K562 (cell line): ENCODE results near the gene SLC8A2. TPM values are rescaled to one million over a fixed set of nuclear protein-coding genes. Genes with fewer than 3 reads are reported as not detected.

Experiments
- ATAC-seq: fragments of 200-7000 bp; cut with Tn5 transposase; 3 replicates; pipeline ENCODE4 v1.9.1; 2020; ENCODE audit warnings: moderate library complexity
- BruUV-seq: library from RNA; stranded (reverse); fragments of 400-500 nt; replicated peaks from 2 replicates; lab custom pipeline; 2021; lab: Mats Ljungman, UMichigan
- CTCF ChIA-PET: fragments of 300-600 bp; formaldehyde crosslinking; extraction: SDS; loops from one replicate; lab custom pipeline; 2021; ENCODE audit warnings: low intra/inter-chr PET ratio; lab: Yijun Ruan, JAX
- POLR2A ChIA-PET: fragments of 300-600, 350-650 bp; sonication (Branson Sonifier 250); formaldehyde crosslinking; extraction: SDS; loops from one replicate; lab custom pipeline; 2021; ENCODE audit warnings: antibody characterized with exemption, inconsistent platforms; lab: Yijun Ruan, JAX
- DNase-seq, 4 experiments: peaks; one replicate each; pipeline versions ENCODE4 v3.0.0 to v3.0.0-alpha.2; 2011 to 2018; ENCODE audit warnings: low spot score in 3 of 4, mixed read lengths in 3 of 4; ENCODE audit errors: extremely low read depth in 1 of 4
- FAIRE-seq: peaks from 2 replicates; lab custom pipeline; 2011; peaks lifted over from hg19 to GRCh38; lab: Jason Lieb, UNC
- H2AFZ ChIP-seq: 2 replicates; pipeline ENCODE4 v1.6.0; 2011; ENCODE audit warnings: low read depth, low read length, control low read depth, inconsistent platforms
- H3K27ac ChIP-seq: fragments of 200-600 bp; 3 replicates; pipeline ENCODE4 v1.8.0; 2011; ENCODE audit warnings: low read depth, mild to moderate bottlenecking, control low read depth, inconsistent platforms, low read length, moderate library complexity, mixed read lengths; ENCODE audit errors: extremely low read depth
- H3K27me3 ChIP-seq, 2 experiments: fragments of 300-600 bp in 1 of 2; 2 replicates in 1 of 2; 3 replicates in 1 of 2; pipeline versions ENCODE4 v1.6.0 to v1.8.0; 2011; ENCODE audit warnings: inconsistent platforms in 2 of 2, low read length in 2 of 2, mild to moderate bottlenecking in 1 of 2, mixed read lengths in 1 of 2, moderate library complexity in 1 of 2; ENCODE audit not compliant: control insufficient read depth in 2 of 2, insufficient read depth in 2 of 2
- H3K36me3 ChIP-seq: fragments of 300-600 bp; 3 replicates; pipeline ENCODE4 v1.8.0; 2011; ENCODE audit warnings: mild to moderate bottlenecking, low read length, inconsistent platforms; ENCODE audit not compliant: control insufficient read depth, insufficient read depth
- H3K4me1 ChIP-seq, 2 experiments: fragments of 200-600 bp in 1 of 2; replicated peaks in 1 of 2; 2 replicates in 1 of 2; 3 replicates in 1 of 2; pipeline versions ENCODE4 v1.5.1 to v1.8.0; 2011; ENCODE audit warnings: inconsistent platforms in 2 of 2, low read length in 2 of 2, mild to moderate bottlenecking in 1 of 2, mixed read lengths in 1 of 2, moderate library complexity in 1 of 2; ENCODE audit not compliant: control insufficient read depth in 2 of 2, insufficient read depth in 2 of 2
- H3K4me2 ChIP-seq: 2 replicates; pipeline ENCODE4 v1.6.1; 2011; ENCODE audit warnings: low read length, control low read depth, inconsistent platforms, mixed read lengths; ENCODE audit not compliant: insufficient read depth
- H3K4me3 ChIP-seq: fragments of 200-600 bp; sonication (generic), shearing (Covaris generic); 2 replicates; pipeline ENCODE4 v1.5.1; 2016; ENCODE audit warnings: control low read depth, inconsistent platforms
- H3K79me2 ChIP-seq: fragments of 200-600 bp; 3 replicates; pipeline ENCODE4 v1.8.0; 2011; ENCODE audit warnings: low read length, inconsistent platforms; ENCODE audit not compliant: control insufficient read depth, insufficient read depth
- H3K9ac ChIP-seq, 2 experiments: 2 replicates each; pipeline versions ENCODE4 v1.6.0 to v1.6.1; 2011; ENCODE audit warnings: low read depth in 2 of 2, low read length in 2 of 2, control low read depth in 1 of 2, inconsistent platforms in 1 of 2, mild to moderate bottlenecking in 1 of 2, mixed read lengths in 1 of 2; ENCODE audit not compliant: insufficient read depth in 1 of 2
- H3K9me1 ChIP-seq: one replicate; pipeline ENCODE4 v1.6.0; 2011; ENCODE audit warnings: inconsistent platforms, mild to moderate bottlenecking, low read length, moderate library complexity; ENCODE audit not compliant: control insufficient read depth, insufficient read depth
- H3K9me3 ChIP-seq: replicated peaks from 2 replicates; pipeline ENCODE4 v1.5.1; 2011; ENCODE audit warnings: low read depth, low read length, inconsistent platforms; ENCODE audit not compliant: control insufficient read depth, insufficient read depth
- H4K20me1 ChIP-seq: replicated peaks from 2 replicates; pipeline ENCODE4 v1.6.1; 2011; ENCODE audit warnings: low read length, inconsistent platforms, mixed read lengths; ENCODE audit not compliant: control insufficient read depth, insufficient read depth
- CBX5 ChIP-seq: IDR thresholded peaks from 2 replicates; pipeline ENCODE4 v1.6.1; 2014; ENCODE audit warnings: low read depth, borderline replicate concordance
- CC2D1A ChIP-seq: fragments of 450-650 bp; IDR thresholded peaks from 2 replicates; pipeline ENCODE4 v1.6.1; 2017; ENCODE audit warnings: mild to moderate bottlenecking
- DPF2 ChIP-seq: fragments of 450-650 bp; IDR thresholded peaks from 2 replicates; pipeline ENCODE4 v1.6.1; 2016
- KDM4B ChIP-seq, 2 experiments: fragments of 450-650 bp in 1 of 2; sonication (generic) in 1 of 2; IDR thresholded peaks; 2 replicates each; pipeline ENCODE4 v1.6.1; 2016 to 2017; ENCODE audit warnings: borderline replicate concordance in 2 of 2, antibody characterized with exemption in 1 of 2, low read depth in 1 of 2, mild to moderate bottlenecking in 1 of 2
- KLF1 ChIP-seq: fragments of 450-650 bp; IDR thresholded peaks from 2 replicates; pipeline ENCODE4 v1.6.1; 2016; ENCODE audit warnings: missing genetic modification characterization, missing compliant biosample characterization
- MED1 ChIP-seq: sonication (generic); formaldehyde crosslinking; IDR thresholded peaks from 2 replicates; pipeline ENCODE4 v1.8.1; 2023; ENCODE audit warnings: missing genetic modification reagents, borderline replicate concordance
- SMARCC2 ChIP-seq: fragments of 450-650 bp; IDR thresholded peaks from 2 replicates; pipeline ENCODE4 v1.6.1; 2017; ENCODE audit warnings: antibody characterized with exemption, moderate library complexity, mild to moderate bottlenecking, low read depth
- SRSF1 ChIP-seq: fragments of 200-400 bp; formaldehyde crosslinking; IDR thresholded peaks from 2 replicates; pipeline ENCODE4 v1.6.1; 2017; ENCODE audit warnings: mild to moderate bottlenecking, low read depth, low read length, moderate library complexity
- ZNF263 ChIP-seq: sonication (generic); formaldehyde crosslinking; IDR thresholded peaks from 2 replicates; pipeline ENCODE4 v1.8.0; 2022; ENCODE audit warnings: mild to moderate bottlenecking, missing genetic modification reagents, borderline replicate concordance
- ZNF436 ChIP-seq: fragments of 250-450, 450-650 bp; sonication (Bioruptor Pico); formaldehyde crosslinking; IDR thresholded peaks from 2 replicates; pipeline ENCODE4 v1.7.0; 2020; ENCODE audit warnings: mild to moderate bottlenecking
- ZNF512 ChIP-seq: IDR thresholded peaks from 2 replicates; pipeline ENCODE4 v1.6.1; 2016; ENCODE audit warnings: missing genetic modification characterization, missing compliant biosample characterization
- ZNF778 ChIP-seq: fragments of 450-650 bp; formaldehyde crosslinking; IDR thresholded peaks from 2 replicates; pipeline ENCODE4 v1.4.0; 2020; ENCODE audit warnings: mild to moderate bottlenecking, moderate library complexity
- WGBS: fragments of 100-300 bp; shearing (Covaris generic); methylation state at CpG from one replicate; pipeline ENCODE4 v1.1.6; 2016; ENCODE audit warnings: low coverage, mixed read lengths; ENCODE audit not compliant: insufficient coverage; ENCODE audit errors: missing lambda C conversion rate; 5-methylcytosine and 5-hydroxymethylcytosine counted together
- in situ Hi-C: fragments of 300-500 bp; cut with MboI; formaldehyde crosslinking; loops from 4 replicates; pipeline ENCODE4 v1.15.0; 2018; ENCODE audit warnings: inconsistent platforms, mixed read lengths
- intact Hi-C: fragments of 100-400 bp; cut with micrococcal nuclease; formaldehyde crosslinking; loops from 2 replicates; pipeline ENCODE4 v1.14.2; 2022
- polyA plus RNA-seq, 8 experiments: library from polyadenylated mRNA; depleted of rRNA in 4 of 8; stranded (reverse) in 5 of 8; unstranded in 3 of 8; fragments of >200 nt; fragmentation: Nextera tagmentation in 2 of 8; fragmentation: Illumina TruSeq in 1 of 8; extraction: Ambion mirVana in 2 of 8; extraction: Trizol in 1 of 8; gene quantifications; 2 replicates each; pipeline versions ENCODE4 v1.2.1 to v1.2.3, GENCODE V29; 2011 to 2014; ENCODE audit warnings: inconsistent platforms in 1 of 8, missing spikeins in 1 of 8
- total RNA-seq, 7 experiments: library from RNA; depleted of rRNA in 6 of 7; stranded (reverse); fragments of >200 nt in 6 of 7; fragmentation: Illumina TruSeq in 2 of 7; extraction: Trizol in 2 of 7; gene quantifications; 2 replicates each; pipeline versions ENCODE4 v1.2.1 to v1.2.3, GENCODE V29; 2011 to 2021; ENCODE audit warnings: low replicate concordance in 1 of 7

SLC8A2 gene
- total and polyA plus RNA-seq, 9 of the 15 experiments (the other 6 are each of a cell fraction or from before 2014, with no cell fraction given) = 0.07 to 0.66 (median 0.24) TPM; not detected in 3

GRCh38 chr19:47422417-47423163, 49.1 kb downstream of the SLC8A2 start:
- 0% methylated on average over 1 of the region's 1 CpG for WGBS
- no peaks in the 10 kb centered on the region for H3K9me1 ChIP-seq
- intact Hi-C loops (no loop called here), in situ Hi-C loops (no loop called here)
- no peak overlapping the region; the same call in 1 of the 2 replicates for H3K4me2 ChIP-seq
- H3K27me3 ChIP-seq = peaks cover 41 to 48% of the 10 kb centered on the region in 2 experiments; a peak in 4 of 5 replicates
- CTCF ChIA-PET = no interaction called here
- 0 out of 2 replicates have a peak, but pooled peaks cover 6% of the 10 kb centered on the region for H4K20me1 ChIP-seq
- no TSS peak for BruUV-seq
- POLR2A ChIA-PET = no interaction called here
- H3K4me3 ChIP-seq = no peak overlapping the region
- no peaks in the 10 kb centered on the region; the same call in 1 of the 2 replicates for H3K9me3 ChIP-seq
- H3K36me3 ChIP-seq = no peaks in the 10 kb centered on the region
- DNase-seq = no peak
- TF ChIP-seq MED1 (CRISPR knock-in tag) = no peak
- TF ChIP-seq SMARCC2 = no peak
- no peak for TF ChIP-seq ZNF436 (CRISPR knock-in tag)
- TF ChIP-seq CBX5 = no peak
- TF ChIP-seq ZNF512 (tag) = peak; percentile 66
- TF ChIP-seq KDM4B (IDR thresholded peaks at IDR 0.05; ENCODE audit: borderline replicate concordance in 2 of 2, low read depth in 1 of 2) = no peak
- TF ChIP-seq ZNF263 (CRISPR knock-in tag) = peak; percentile 22; the same call in 1 of the 2 replicates
- TF ChIP-seq CC2D1A = 0 out of 2 replicates have a peak, but pooled peaks have one; percentile 39
- TF ChIP-seq ZNF778 (CRISPR knock-in tag) = no peak
- 0 out of 2 replicates have a peak, but pooled peaks have one; percentile 17 for TF ChIP-seq DPF2
- TF ChIP-seq SRSF1 = no peak
- no peak for TF ChIP-seq KLF1 (tag)
- H3K79me2 ChIP-seq = no peaks in the 10 kb centered on the region
- no peak for ATAC-seq
- no peak for FAIRE-seq
- peaks cover 6 to 46% of the 10 kb centered on the region in 2 experiments; a peak in 4 of 5 replicates for H3K4me1 ChIP-seq
- H3K9ac ChIP-seq = no peak overlapping the region
- H2AFZ ChIP-seq = no peak overlapping the region
- no peak overlapping the region for H3K27ac ChIP-seq
